Measurements from ENCODE around the gene BEGAIN. TPM values are rescaled to one million over a fixed set of nuclear protein-coding genes. Genes with fewer than 3 reads are reported as not detected.

The BEGAIN gene
- total and polyA plus RNA-seq, 2 donors (not counting 1 experiment from before 2014, with no cell fraction given), result under 0.01 to 0.17 TPM

- DNase-seq (ENCODE audit: low read depth in 2 of 2), result peak; percentile 22 to 51
- no peak overlapping the region for H3K4me2 ChIP-seq (ENCODE audit: extremely low read depth, insufficient read depth, low read length)
- no peak overlapping the region for H3K27ac ChIP-seq (ENCODE audit: insufficient read depth, low read length)
Observed at GRCh38 chr14:100533656-100534485, 53.3 kb downstream of the BEGAIN start.

GRCh38 chr14:100532906-100533655 is 54.1 kb downstream of the BEGAIN start:
- no peaks in the 10 kb centered on the region for H3K9me3 ChIP-seq (ENCODE audit: control insufficient read depth, insufficient read depth, low read depth, low read length)
- H4K20me1 ChIP-seq (ENCODE audit: control insufficient read depth, extremely low read depth, insufficient read depth, low read length), result no peaks in the 10 kb centered on the region
- no peak overlapping the region for H3K9ac ChIP-seq (ENCODE audit: insufficient read depth, low read length)
- no peaks in the 10 kb centered on the region for H3K79me2 ChIP-seq (ENCODE audit: control insufficient read depth, insufficient read depth, low read length)
- H3K36me3 ChIP-seq (ENCODE audit: control insufficient read depth, insufficient read depth, low read length), result no peaks in the 10 kb centered on the region
- no peak overlapping the region for H2AFZ ChIP-seq (ENCODE audit: low read length)
- H3K4me3 ChIP-seq (replicated peaks in 1 of 4; ENCODE audit: control extremely low read depth in 1 of 4, insufficient read depth in 1 of 4, low read depth in 3 of 4, low read length in 4 of 4), result no peak overlapping the region
- peak; percentile 44 to 90 for DNase-seq (ENCODE audit: low read depth in 2 of 2)
- TF ChIP-seq EZH2 (IDR thresholded peaks at IDR 0.05; ENCODE audit: low read length, missing control alignments), result no peak
- no peak for TF ChIP-seq CTCF (conservative IDR thresholded peaks at IDR 0.05 in 1 of 2, IDR thresholded peaks at IDR 0.05 in 1 of 2; ENCODE audit: low read depth in 1 of 2, low read length in 2 of 2)
- H3K27ac ChIP-seq (ENCODE audit: insufficient read depth, low read length), result no peak overlapping the region
- H3K4me2 ChIP-seq (ENCODE audit: extremely low read depth, insufficient read depth, low read length), result no peak overlapping the region
- H3K27me3 ChIP-seq (ENCODE audit: control insufficient read depth, insufficient read depth, low read length), result no peaks in the 10 kb centered on the region
- H3K4me1 ChIP-seq (ENCODE audit: control insufficient read depth, extremely low read depth, insufficient read depth, low read length), result peaks cover 5% of the 10 kb centered on the region

More at GRCh38 chr14:100533656-100534485, 53.3 kb downstream of the BEGAIN start:
- TF ChIP-seq EZH2 (IDR thresholded peaks at IDR 0.05; ENCODE audit: low read length, missing control alignments) (no peak), CTCF (conservative IDR thresholded peaks at IDR 0.05 in 1 of 2, IDR thresholded peaks at IDR 0.05 in 1 of 2; ENCODE audit: low read depth in 1 of 2, low read length in 2 of 2) (no peak)
- peaks cover 5% of the 10 kb centered on the region for H3K4me1 ChIP-seq (ENCODE audit: control insufficient read depth, extremely low read depth, insufficient read depth, low read length)
- H3K9me3 ChIP-seq (ENCODE audit: control insufficient read depth, insufficient read depth, low read depth, low read length), result no peaks in the 10 kb centered on the region
- no peaks in the 10 kb centered on the region for H3K27me3 ChIP-seq (ENCODE audit: control insufficient read depth, insufficient read depth, low read length)
- H3K4me3 ChIP-seq (replicated peaks in 1 of 4; ENCODE audit: control extremely low read depth in 1 of 4, insufficient read depth in 1 of 4, low read depth in 3 of 4, low read length in 4 of 4), result no peak overlapping the region
- no peak overlapping the region for H2AFZ ChIP-seq (ENCODE audit: low read length)
- H3K79me2 ChIP-seq (ENCODE audit: control insufficient read depth, insufficient read depth, low read length), result no peaks in the 10 kb centered on the region
- no peaks in the 10 kb centered on the region for H4K20me1 ChIP-seq (ENCODE audit: control insufficient read depth, extremely low read depth, insufficient read depth, low read length)
- H3K36me3 ChIP-seq (ENCODE audit: control insufficient read depth, insufficient read depth, low read length), result no peaks in the 10 kb centered on the region
- H3K9ac ChIP-seq (ENCODE audit: insufficient read depth, low read length), result no peak overlapping the region

DNA sequence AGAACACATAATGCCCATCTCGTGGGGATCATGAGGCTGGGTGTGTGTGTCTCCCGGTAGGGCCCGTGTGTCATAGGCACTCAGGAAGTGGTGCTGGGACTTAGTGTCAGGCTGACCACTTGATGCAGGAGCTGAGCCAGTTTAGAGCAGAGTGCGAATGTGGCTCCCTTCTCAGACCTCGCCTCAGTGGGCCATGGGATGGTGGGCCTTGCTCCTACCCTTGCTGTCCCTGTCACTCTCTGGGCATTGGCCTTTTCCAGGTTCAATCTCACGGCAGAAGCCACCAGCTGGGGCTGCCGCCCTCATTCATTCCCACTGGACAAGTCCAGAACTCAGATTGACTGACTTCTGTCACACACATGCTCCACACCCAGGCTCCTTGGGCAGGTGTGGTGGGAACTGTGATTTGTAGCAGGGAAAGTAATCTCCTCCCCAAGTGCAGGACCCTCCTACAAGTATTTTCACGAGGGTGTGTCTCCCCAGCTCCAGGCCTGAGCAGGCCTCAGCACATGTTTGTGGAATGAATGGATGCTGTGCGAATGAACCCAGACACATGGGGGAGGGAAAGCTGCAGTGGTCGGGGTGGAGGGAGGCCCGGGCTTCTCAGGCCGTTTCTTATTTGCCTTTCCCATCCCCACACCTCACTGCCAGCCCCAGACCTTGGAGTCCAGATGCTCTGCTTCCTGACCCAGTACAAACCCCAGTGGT is 54.9 kb downstream of the BEGAIN start:
- TF ChIP-seq EZH2 (IDR thresholded peaks at IDR 0.05; ENCODE audit: low read length, missing control alignments), result no peak
- no peak for TF ChIP-seq CTCF (conservative IDR thresholded peaks at IDR 0.05 in 1 of 2, IDR thresholded peaks at IDR 0.05 in 1 of 2; ENCODE audit: low read depth in 1 of 2, low read length in 2 of 2)
- no peak overlapping the region for H3K4me3 ChIP-seq (replicated peaks in 1 of 4; ENCODE audit: control extremely low read depth in 1 of 4, insufficient read depth in 1 of 4, low read depth in 3 of 4, low read length in 4 of 4)
- no peaks in the 10 kb centered on the region for H3K36me3 ChIP-seq (ENCODE audit: control insufficient read depth, insufficient read depth, low read length)
- H3K27me3 ChIP-seq (ENCODE audit: control insufficient read depth, insufficient read depth, low read length), result no peaks in the 10 kb centered on the region
- no peaks in the 10 kb centered on the region for H3K9me3 ChIP-seq (ENCODE audit: control insufficient read depth, insufficient read depth, low read depth, low read length)
- H3K4me1 ChIP-seq (ENCODE audit: control insufficient read depth, extremely low read depth, insufficient read depth, low read length), result peaks cover 5% of the 10 kb centered on the region
- peak in 1 of 2 donors; percentile 84 for DNase-seq (ENCODE audit: low read depth in 2 of 2)
- no peaks in the 10 kb centered on the region for H3K79me2 ChIP-seq (ENCODE audit: control insufficient read depth, insufficient read depth, low read length)
- no peak overlapping the region for H3K27ac ChIP-seq (ENCODE audit: insufficient read depth, low read length)
- no peak overlapping the region for H3K4me2 ChIP-seq (ENCODE audit: extremely low read depth, insufficient read depth, low read length)
- H3K9ac ChIP-seq (ENCODE audit: insufficient read depth, low read length), result no peak overlapping the region
- H4K20me1 ChIP-seq (ENCODE audit: control insufficient read depth, extremely low read depth, insufficient read depth, low read length), result no peaks in the 10 kb centered on the region
- no peak overlapping the region for H2AFZ ChIP-seq (ENCODE audit: low read length)
